Measurements from ENCODE around the gene PSMB2. TPM values are rescaled to one million over a fixed set of nuclear protein-coding genes. Genes with fewer than 3 reads are reported as not detected.

The PSMB2 gene
- total and polyA plus RNA-seq, 2 of the 8 experiments (the other 6 are each of a cell fraction or from before 2014, with no cell fraction given): 91.4 to 101 TPM

DNA sequence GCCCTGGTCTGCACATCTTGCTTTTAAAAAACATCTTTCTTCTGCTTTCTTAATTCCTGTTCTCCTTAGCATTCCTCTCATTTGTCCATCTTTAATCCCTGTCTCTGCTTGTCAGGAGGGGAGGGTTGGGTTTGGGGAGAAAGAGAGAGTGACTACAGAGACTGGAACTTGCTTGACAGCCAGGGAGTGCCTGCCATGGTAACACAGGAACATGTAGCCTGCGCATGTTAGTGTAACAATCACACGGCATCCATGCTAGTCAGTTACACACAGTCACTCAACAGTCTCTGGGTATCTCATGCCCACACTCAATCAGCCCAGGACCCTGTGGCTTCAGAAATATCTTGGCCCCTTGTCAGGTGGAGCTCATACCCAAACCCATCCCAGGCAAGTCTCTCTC, 69.0 kb downstream of the PSMB2 start (continued):
- TF ChIP-seq YY1 (IDR thresholded peaks at IDR 0.05; ENCODE audit: low read depth, low read length) (no peak), NRF1 (IDR thresholded peaks at IDR 0.05; ENCODE audit: low read depth, low read length) (no peak), EGR1 (IDR thresholded peaks at IDR 0.05; ENCODE audit: borderline replicate concordance, low read depth, low read length) (no peak), CHD7 (IDR thresholded peaks at IDR 0.05; ENCODE audit: insufficient replicate concordance, low read length) (no peak), CTBP2 (IDR thresholded peaks at IDR 0.05; ENCODE audit: borderline replicate concordance, insufficient read depth, insufficient read length, low read length) (no peak)

All from H1 (cell line).